CD4-positive, alpha-beta T cell treated with Interleukin-21 for 1 hour (primary cell): ENCODE measurements around the gene TMEM35A.
"Not testable (repeated sequence)": the region's sequence is repeated elsewhere in the genome, so short reads cannot be mapped to it uniquely, and the experiment has no call there.

Experiments used
- DNase-seq: peaks from one replicate; pipeline ENCODE4 v3.0.0-alpha.2; 2020

TMEM35A gene, protein sequence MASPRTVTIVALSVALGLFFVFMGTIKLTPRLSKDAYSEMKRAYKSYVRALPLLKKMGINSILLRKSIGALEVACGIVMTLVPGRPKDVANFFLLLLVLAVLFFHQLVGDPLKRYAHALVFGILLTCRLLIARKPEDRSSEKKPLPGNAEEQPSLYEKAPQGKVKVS

DNA sequence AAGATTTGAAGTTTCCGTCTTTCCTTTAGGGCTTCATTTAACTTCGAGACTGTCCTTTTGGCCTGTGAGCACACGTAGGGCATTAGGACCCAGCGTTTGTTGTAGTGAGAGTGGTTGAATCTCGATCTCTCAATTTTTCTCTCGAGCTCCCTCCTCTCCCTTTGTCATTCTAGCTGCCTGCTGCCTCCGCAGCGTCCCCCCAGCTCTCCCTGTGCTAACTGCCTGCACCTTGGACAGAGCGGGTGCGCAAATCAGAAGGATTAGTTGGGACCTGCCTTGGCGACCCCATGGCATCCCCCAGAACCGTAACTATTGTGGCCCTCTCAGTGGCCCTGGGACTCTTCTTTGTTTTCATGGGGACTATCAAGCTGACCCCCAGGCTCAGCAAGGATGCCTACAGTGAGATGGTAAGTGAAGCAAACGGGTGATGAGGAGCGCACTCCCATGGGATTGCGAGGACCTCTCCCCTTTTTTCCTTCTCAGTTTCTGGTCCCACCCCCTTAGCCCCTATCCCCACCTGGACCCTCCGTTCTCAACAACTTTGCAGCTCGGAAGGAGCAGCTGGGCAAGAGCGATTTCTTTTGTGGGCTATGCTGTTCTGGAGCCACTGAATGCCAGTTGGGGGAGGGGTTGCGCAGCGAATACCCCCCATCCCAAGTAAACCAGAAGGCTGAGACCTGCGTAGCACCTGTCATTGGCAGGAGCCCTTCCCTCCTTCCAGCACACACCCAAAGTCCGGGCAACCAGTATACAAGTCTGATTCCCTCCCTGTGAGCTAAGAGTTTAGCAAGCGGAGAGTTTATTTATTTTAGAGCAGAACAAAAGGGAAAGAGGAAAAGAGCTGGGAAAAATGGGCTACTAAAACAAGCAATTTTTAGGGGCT, at the start of gene TMEM35A:
TMEM35A (plus strand) TSS at position 164 of the 883 bp plus-strand sequence; CDS start at position 288, 124 bp downstream.
- no peak for DNase-seq

GRCh38 chrX:101029665-101030064, 49.0 kb upstream of the TMEM35A start:
- no peak for DNase-seq

GRCh38 chrX:101037231-101037630, 41.4 kb upstream of the TMEM35A start:
- DNase-seq = no peak

DNA sequence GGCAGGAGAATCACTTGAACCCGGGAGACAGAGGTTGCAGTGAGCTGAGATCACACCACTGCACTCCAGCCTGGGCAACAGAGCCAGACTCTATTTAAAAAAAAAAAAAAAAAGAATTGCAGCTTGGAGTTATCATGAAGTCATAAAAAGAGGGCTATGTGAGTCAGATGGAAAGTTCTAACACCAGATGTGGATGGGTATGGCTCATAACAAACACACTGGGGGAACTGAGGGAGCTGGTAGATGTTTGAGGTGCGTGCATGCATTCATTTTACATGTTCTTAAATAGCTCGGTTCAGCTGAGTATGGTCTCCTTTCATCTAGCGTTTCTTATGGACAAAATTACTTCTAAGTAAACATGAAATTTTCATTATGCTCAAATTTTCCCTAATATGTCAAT, 38.5 kb upstream of the TMEM35A start:
- DNase-seq = no peak

DNA sequence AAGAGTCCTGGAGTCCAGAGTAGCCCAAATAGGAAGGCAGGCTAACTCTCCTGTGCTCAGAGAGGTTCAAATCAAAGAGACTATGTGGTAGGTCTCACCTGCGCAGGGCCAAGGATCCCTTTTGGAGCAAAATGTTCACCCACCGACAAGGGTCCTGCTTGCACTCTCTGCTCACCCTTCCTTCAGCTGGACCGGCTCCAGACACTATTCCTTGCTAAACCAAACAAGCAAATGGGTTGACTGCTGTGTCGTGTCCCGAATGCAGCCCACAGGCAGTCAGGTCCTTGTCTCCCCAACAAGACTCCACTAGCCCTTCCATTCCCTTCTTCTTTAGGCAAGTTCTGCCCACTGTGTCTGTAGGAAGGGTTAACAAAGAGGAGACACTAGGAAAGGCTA, 27.5 kb upstream of the TMEM35A start:
- DNase-seq = no peak

GRCh38 chrX:101051549-101052302, 27.0 kb upstream of the TMEM35A start, which contains the start of gene TRMT2B:
Gene TRMT2B, minus strand, starts transcription at chrX:101052111. Its CDS starts 9,822 bp downstream, at chrX:101042289.
- DNase-seq = peak; percentile 83

DNA sequence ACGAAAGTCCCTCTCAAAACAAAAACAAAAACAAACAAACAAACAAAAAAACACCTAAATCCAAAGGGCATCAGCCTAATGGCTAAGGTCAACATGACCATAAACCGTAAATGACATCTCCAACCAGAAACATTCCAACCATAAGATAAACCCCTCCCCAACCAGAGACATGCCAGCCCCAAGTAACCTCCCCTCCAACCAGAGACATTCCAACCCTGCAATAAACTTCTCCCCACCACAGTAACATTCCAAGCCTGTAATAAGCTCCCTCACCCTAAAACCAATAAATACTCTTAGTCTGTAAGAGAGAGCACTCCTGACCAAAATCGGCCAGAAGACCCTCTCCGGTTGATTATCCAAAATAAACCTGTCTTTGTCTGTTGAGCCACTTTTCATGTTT, 22.1 kb upstream of the TMEM35A start:
- not testable (repeated sequence) for DNase-seq

DNA sequence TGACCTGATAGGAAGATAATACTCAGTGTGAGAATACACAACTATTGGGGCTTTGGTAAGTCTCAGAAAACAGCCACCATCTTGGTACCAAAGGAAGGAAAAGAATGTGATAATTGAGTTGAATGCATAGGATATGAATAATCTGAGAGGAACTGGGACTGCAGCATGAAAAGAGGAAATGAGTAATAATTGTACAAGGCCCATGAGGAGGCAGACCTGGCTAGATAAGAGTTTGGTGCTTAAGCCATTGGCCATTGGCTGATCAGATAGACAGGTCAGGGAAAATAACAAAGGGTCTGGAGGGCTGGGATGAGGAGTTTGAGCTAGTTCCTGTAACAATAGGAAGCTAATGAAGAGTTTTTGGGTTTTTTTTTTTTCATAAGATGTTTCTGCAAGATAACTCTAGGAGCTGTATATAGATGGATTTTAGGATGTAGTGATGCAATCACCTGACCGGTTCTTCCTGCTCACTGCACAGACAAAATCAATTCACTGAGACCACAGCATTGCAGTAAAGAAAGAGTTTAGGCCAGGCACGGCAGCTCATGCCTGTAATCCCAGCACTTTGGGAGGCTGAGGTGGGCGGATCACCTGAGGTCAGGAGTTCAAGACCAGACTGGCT, 21.5 kb upstream of the TMEM35A start:
- DNase-seq = no peak

DNA sequence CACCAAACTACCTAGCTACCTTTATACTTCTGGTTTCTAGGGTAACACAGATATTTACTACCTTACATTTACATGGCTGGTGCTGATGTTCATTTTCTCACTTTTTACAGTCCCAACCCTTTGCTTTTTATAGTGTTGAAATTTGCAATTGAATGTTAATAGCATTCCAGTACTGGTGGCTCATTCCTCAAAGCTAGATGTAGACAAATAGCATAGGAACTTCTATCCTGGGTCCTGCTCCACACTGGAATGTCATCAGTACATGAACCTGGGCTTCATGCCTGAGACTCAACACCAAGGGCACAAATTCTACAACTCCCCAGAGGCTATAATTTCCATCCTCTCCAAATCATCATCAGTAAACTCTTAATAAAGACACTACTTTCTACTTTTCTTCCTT, 16.5 kb upstream of the TMEM35A start:
- DNase-seq = no peak

GRCh38 chrX:101071582-101071981, 7.1 kb upstream of the TMEM35A start:
- DNase-seq = no peak

DNA sequence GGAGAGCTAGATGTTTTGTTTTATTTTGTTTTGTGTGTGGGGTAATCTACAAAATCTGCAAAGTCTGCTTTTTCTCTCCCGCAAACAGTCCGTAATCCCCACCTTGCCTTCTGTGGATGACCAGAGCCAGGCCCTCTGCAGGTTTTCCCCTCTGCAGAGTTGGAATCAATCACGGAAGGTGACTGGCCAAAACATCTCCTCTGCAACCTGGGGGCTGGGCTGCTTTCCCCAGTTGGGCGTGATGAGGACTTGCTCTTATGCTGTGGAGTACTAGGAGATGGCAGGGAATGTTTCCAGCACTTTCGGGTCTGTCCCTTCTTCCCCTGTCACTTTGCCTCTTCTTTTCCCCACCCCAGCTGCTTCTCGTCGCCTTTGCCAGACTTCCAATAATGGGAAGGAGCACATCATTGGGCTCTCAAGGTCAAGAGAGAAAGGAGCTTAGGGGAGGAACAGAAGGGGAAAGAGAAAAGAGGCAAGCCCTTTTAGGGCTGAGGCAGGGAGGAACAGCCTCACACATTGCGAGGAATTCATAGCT, 1.1 kb downstream of the TMEM35A start:
- DNase-seq = no peak

DNA sequence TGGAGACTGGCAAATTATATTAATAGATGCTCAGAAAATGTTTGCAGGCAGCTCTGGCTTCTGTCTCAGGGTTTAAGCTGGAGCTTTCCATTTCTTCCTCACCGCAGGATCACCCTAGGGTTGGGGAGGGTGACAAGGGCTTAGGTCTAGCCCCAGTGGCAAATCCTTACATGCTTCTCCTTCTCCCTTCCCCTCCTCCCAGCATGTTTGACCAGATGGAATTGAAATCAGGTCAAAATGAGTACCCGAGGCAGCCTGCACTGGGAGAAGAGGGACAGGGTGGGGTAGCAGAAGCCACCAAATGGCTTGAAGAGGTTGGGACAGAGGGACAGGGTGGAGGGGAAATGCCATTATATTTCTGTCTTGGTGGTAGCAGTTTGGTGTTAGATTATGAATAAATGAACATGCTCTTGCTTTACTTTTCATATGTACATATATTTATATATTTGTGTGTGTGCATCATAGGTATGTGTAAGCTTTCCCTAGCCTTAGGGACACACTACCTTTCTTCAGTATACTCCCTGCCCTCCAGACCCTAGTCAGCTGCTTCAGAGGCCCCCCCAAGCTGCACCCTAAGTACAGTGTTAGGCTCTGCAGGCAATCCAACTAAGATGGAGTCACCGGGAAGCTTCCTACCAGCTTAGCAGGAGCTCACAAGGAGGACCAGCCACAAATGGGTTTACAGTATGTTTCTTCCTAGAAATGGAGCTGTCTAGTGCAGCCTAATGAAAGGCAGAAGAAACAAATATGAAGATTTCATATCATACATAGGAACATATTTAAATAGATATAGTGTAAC, 1.8 kb downstream of the TMEM35A start:
- no peak for DNase-seq

DNA sequence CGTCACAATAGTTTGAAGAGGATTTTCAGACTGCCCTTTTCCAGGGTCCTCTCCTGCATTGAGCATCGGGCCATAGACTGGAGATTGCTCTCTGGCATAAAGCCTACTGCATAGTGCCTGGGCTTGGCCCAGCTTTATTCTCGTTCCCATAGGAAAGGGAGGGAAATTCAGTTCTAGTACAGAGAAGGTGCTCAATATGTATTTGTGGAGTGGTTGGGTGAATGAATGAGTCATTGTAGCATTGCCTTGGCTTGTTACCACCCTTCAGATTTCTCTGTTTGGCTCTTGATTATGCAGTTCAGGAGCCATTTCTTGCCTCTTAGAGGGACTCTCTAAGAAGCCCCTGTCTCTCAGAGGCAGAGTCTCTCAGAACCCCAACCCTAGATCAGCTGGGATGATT, 2.6 kb downstream of the TMEM35A start:
- DNase-seq = no peak

DNA sequence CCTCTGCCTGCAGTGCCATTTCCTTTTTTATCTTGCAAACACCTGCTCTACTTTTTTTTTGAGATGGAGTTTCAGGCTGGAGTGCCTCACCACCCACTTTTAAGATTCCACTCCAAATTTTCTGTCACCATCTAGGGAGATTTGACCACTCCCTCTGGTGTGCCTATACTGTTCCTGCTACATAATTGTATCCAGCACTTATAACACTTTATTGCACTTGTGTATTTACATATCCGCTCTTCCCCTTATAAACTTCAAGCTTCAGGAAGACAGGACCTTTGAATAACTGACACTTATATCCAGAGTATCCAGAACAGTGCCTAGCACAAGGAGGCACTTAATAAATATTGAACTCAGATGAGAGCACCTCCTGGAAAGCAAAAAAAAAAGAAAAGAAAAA, 13.1 kb downstream of the TMEM35A start:
- DNase-seq = no peak

- peak; percentile 96 for DNase-seq
Observed at GRCh38 chrX:101097546-101098453, 19.1 kb downstream of the TMEM35A start, which contains the start of gene CENPI. Gene CENPI, plus strand, starts transcription at chrX:101098204. Its CDS starts 2,867 bp downstream, at chrX:101101071.

GRCh38 chrX:101108284-101108683, 29.6 kb downstream of the TMEM35A start:
- DNase-seq = no peak

GRCh38 chrX:101117701-101118100, 39.0 kb downstream of the TMEM35A start:
- DNase-seq = no peak

- DNase-seq = no peak
Observed at GRCh38 chrX:101136235-101136634, 57.6 kb downstream of the TMEM35A start.
